Adrenal gland (tissue), 5 donors: Measurements from ENCODE around the gene BLVRB.
A peak's percentile ranks its signal among the peaks of the same experiment; 100 is the strongest.

Experiments
- POLR2A ChIP-seq, 2 donors: fragments of 450-650 bp; IDR thresholded peaks; one replicate each; pipeline ENCODE4 v1.6.1; 2017; ENCODE audit warnings: antibody characterized with exemption in 2 of 2, mild to moderate bottlenecking in 2 of 2, moderate library complexity in 1 of 2
- TF ChIP-seq, protein P1 (sequence below), 6 experiments: fragments of 450-650 bp in 4 of 6; fragments of 200-600 bp in 2 of 6; sonication (generic) in 1 of 6; IDR thresholded peaks; 1 replicate in 5 of 6; 2 replicates in 1 of 6; pipeline versions ENCODE4 v1.5.1 to v1.8.0; 2016 to 2021; ENCODE audit warnings: antibody characterized with exemption in 6 of 6, mild to moderate bottlenecking in 2 of 6, moderate library complexity in 1 of 6
- donor health status: DM: no; HTN: no; CAD: no.

DNA sequence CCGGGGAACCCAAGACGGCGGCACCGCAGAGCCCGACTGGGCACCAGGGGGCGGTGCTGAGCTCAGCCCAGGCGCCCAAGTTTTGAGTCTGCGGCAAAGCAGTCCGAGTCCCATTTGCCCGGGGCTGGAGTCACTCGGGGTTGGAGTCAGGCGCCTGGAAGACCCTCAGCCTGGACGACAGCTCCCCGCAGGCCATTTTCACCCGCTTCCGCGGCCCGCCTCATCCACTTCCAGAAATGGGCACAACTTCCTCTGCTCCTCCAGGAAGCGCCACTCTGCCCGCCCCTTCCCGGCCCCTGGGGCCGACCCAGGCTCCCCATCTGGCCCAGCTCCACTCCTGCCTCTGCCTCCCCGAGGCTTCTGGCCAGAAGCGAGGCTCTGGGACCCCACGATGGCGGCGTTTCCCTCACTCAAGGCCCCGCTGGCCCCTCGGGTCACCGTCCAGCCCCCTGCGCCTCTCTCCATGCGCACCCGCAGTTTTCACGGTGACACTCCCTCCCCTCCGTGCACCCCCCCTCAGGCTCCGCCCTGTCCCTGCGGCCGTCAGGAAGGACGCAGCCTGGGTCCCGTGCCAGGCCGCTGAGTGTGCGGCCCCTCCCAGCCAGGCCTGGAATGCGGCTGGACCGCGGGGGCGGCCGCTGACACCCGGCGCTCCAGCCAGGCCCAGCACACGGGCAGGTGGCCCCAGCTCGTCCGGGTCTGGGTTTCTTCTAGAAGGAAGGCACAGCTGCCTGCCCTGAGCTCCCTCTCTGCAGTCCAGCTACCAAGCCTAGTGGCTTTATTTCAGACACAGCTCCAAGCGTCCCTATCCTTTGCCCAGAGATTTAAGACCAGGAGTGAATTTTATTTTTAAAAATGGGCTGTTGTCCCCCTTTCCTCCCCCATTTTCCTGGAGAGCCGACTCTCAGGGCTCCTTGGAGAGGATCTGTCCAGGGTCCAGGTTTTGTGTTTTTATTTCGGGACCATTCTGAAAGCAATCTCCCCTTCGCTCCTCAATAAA is 44.5 kb downstream of the BLVRB start:
- TF ChIP-seq, protein P1, sequence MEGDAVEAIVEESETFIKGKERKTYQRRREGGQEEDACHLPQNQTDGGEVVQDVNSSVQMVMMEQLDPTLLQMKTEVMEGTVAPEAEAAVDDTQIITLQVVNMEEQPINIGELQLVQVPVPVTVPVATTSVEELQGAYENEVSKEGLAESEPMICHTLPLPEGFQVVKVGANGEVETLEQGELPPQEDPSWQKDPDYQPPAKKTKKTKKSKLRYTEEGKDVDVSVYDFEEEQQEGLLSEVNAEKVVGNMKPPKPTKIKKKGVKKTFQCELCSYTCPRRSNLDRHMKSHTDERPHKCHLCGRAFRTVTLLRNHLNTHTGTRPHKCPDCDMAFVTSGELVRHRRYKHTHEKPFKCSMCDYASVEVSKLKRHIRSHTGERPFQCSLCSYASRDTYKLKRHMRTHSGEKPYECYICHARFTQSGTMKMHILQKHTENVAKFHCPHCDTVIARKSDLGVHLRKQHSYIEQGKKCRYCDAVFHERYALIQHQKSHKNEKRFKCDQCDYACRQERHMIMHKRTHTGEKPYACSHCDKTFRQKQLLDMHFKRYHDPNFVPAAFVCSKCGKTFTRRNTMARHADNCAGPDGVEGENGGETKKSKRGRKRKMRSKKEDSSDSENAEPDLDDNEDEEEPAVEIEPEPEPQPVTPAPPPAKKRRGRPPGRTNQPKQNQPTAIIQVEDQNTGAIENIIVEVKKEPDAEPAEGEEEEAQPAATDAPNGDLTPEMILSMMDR (IDR thresholded peaks at IDR 0.05): peak; percentile 85 to 95 (median 94)
- TF ChIP-seq POLR2A (IDR thresholded peaks at IDR 0.05): peak; percentile 72 to 96
